HepG2 (cell line): Measurements from ENCODE around the gene PLET1. TPM values are rescaled to one million over a fixed set of nuclear protein-coding genes. Genes with fewer than 3 reads are reported as not detected.

Experiments used
- ATF5 ChIP-seq: sonication (generic); formaldehyde crosslinking; IDR thresholded peaks from 2 replicates; pipeline ENCODE4 v1.4.0; 2020; ENCODE audit warnings: mild to moderate bottlenecking, low read depth, missing genetic modification reagents
- ATF7-NPFF ChIP-seq: sonication (generic); formaldehyde crosslinking; IDR thresholded peaks from 2 replicates; pipeline ENCODE4 v1.8.1; 2023; ENCODE audit warnings: mild to moderate bottlenecking, low read depth, missing genetic modification reagents, moderate library complexity
- CAMTA2 ChIP-seq: sonication (generic); formaldehyde crosslinking; IDR thresholded peaks from 2 replicates; pipeline ENCODE4 v1.4.0; 2020; ENCODE audit warnings: mild to moderate bottlenecking, missing genetic modification reagents, borderline replicate concordance
- DMAP1 ChIP-seq: IDR thresholded peaks from 2 replicates; pipeline ENCODE4 v1.6.1; 2016
- FOXK1 ChIP-seq: sonication (generic); formaldehyde crosslinking; IDR thresholded peaks from 2 replicates; pipeline ENCODE4 v1.4.0; 2020; ENCODE audit warnings: low read depth, missing genetic modification reagents, borderline replicate concordance
- FOXO1 ChIP-seq: sonication (generic); formaldehyde crosslinking; IDR thresholded peaks from 2 replicates; pipeline ENCODE4 v1.4.0; 2020; ENCODE audit warnings: missing genetic modification reagents
- GZF1 ChIP-seq: sonication (generic); formaldehyde crosslinking; IDR thresholded peaks from 2 replicates; pipeline ENCODE4 v1.5.1; 2020; ENCODE audit warnings: mild to moderate bottlenecking, missing genetic modification reagents
- ISL2 ChIP-seq: sonication (generic); formaldehyde crosslinking; IDR thresholded peaks from 2 replicates; pipeline ENCODE4 v1.5.0; 2020; ENCODE audit warnings: missing genetic modification reagents
- KDM1A ChIP-seq: IDR thresholded peaks from 2 replicates; pipeline ENCODE4 v1.6.1; 2016; ENCODE audit warnings: missing compliant biosample characterization
- LCORL ChIP-seq, 2 experiments: fragments of 450-650 bp in 1 of 2; sonication (generic) in 1 of 2; formaldehyde crosslinking in 1 of 2; IDR thresholded peaks; 2 replicates each; pipeline versions ENCODE4 v1.5.0 to v1.6.1; 2017 to 2020; ENCODE audit warnings: antibody characterized with exemption in 1 of 2, missing genetic modification reagents in 1 of 2
- MYC ChIP-seq: sonication (generic); formaldehyde crosslinking; IDR thresholded peaks from 2 replicates; pipeline ENCODE4 v1.9.0; 2021; ENCODE audit warnings: missing genetic modification reagents, borderline replicate concordance
- NR2F6 ChIP-seq, 2 experiments: IDR thresholded peaks; 2 replicates each; pipeline ENCODE4 v1.6.1; 2016; ENCODE audit warnings: antibody characterized with exemption in 1 of 2, mild to moderate bottlenecking in 1 of 2
- PITX1 ChIP-seq: sonication (generic); formaldehyde crosslinking; IDR thresholded peaks from 2 replicates; pipeline ENCODE4 v1.5.1; 2020; ENCODE audit warnings: mild to moderate bottlenecking, missing genetic modification reagents
- SNAPC2 ChIP-seq: sonication (generic); formaldehyde crosslinking; IDR thresholded peaks from 2 replicates; pipeline ENCODE4 v1.8.1; 2022; ENCODE audit warnings: mild to moderate bottlenecking, missing genetic modification reagents
- TBX2 ChIP-seq: sonication (generic); formaldehyde crosslinking; IDR thresholded peaks from 2 replicates; pipeline ENCODE4 v1.5.0; 2020; ENCODE audit warnings: missing genetic modification reagents, mild to moderate bottlenecking, borderline replicate concordance
- TCF12 ChIP-seq, 2 experiments: fragments of 450-650 bp in 1 of 2; sonication (generic) in 1 of 2; formaldehyde crosslinking in 1 of 2; IDR thresholded peaks; 2 replicates each; pipeline versions ENCODE4 v1.6.1 to v1.8.0; 2017 to 2022; ENCODE audit warnings: antibody characterized with exemption in 1 of 2, mild to moderate bottlenecking in 1 of 2, missing genetic modification reagents in 1 of 2, moderate library complexity in 1 of 2
- ZFP37 ChIP-seq: sonication (generic); formaldehyde crosslinking; IDR thresholded peaks from 2 replicates; pipeline ENCODE4 v1.4.0; 2020; ENCODE audit warnings: missing genetic modification reagents, borderline replicate concordance
- ZNF441 ChIP-seq: sonication (generic); formaldehyde crosslinking; IDR thresholded peaks from 2 replicates; pipeline ENCODE4 v1.7.0; 2021; ENCODE audit warnings: missing genetic modification reagents, borderline replicate concordance
- ZNF772 ChIP-seq: sonication (generic); formaldehyde crosslinking; IDR thresholded peaks from 2 replicates; pipeline ENCODE4 v1.5.0; 2020; ENCODE audit warnings: mild to moderate bottlenecking, missing genetic modification reagents
- polyA plus RNA-seq, 8 experiments: library from polyadenylated mRNA; depleted of rRNA in 3 of 8; stranded (reverse) in 7 of 8; unstranded in 1 of 8; fragments of >200 nt; fragmentation: Illumina TruSeq in 4 of 8; extraction: Trizol in 4 of 8; gene quantifications; 2 replicates each; pipeline versions ENCODE4 v1.2.1 to v1.2.3, GENCODE V29; 2011 to 2016; ENCODE audit warnings: low read depth in 4 of 8, missing spikeins in 1 of 8, mixed read lengths in 1 of 8; ENCODE audit not compliant: insufficient read depth in 1 of 8
- total RNA-seq, 5 experiments: library from RNA; depleted of rRNA; stranded (reverse); fragments of >200 nt; fragmentation: Illumina TruSeq; extraction: Trizol; gene quantifications; 2 replicates each; pipeline ENCODE4 v1.2.3, GENCODE V29; 2016; ENCODE audit warnings: low read depth in 1 of 5
- TF ChIP-seq, protein P1 (sequence below): sonication (generic); formaldehyde crosslinking; IDR thresholded peaks from 2 replicates; pipeline ENCODE4 v1.4.0; 2020; ENCODE audit warnings: mild to moderate bottlenecking, missing genetic modification reagents

PLET1 gene
- total and polyA plus RNA-seq, 2 of the 13 experiments (the other 11 are each of a cell fraction or from before 2014, with no cell fraction given), result not detected

DNA sequence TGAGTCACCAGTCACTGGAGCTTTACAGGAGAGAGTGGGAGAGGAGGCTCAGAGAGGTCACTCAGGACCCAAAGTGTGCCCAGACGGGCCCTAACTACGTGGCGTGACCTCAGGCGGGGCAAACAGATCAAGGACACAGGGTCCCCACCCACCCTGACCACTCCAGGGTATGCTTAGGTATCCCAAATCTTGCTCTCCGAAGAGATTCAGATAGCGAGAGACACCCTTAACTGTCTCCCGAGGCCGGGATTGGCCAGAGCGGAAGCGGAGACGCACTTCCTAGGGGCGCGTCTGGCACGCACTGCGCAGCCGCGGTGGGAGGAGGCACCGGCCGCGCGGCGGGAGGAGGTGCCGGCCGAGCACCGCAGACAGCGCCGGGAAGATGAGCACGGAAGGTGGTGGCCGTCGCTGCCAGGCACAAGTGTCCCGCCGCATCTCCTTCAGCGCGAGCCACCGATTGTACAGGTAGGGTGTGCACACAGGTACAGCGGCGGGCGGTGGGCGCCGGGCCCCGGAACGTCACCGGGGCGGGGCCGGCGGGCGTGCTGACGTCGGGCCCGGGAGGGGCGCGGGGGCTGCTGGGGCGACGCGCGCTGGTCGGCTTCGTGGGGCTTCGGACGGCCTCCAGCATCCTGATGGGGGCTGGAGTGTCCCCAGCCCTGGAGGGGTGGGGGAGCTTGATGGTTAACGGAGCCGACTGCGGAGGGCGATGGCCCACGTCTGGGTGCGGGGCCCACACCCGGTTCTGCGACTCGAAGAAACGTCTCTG, 34.4 kb downstream of the PLET1 start, which contains the start of gene PTS (continued):
- TF ChIP-seq SNAPC2 (no peak), GZF1 (CRISPR knock-in tag) (no peak), LCORL (IDR thresholded peaks at IDR 0.05) (no peak), LCORL (CRISPR knock-in tag; IDR thresholded peaks at IDR 0.05) (peak; percentile 45; the same call in 1 of the 2 replicates), ZFP37 (CRISPR knock-in tag) (0 out of 2 replicates have a peak, but pooled peaks have one; percentile 23), DMAP1 (CRISPR knock-in tag) (peak; percentile 88; the same call in 1 of the 2 replicates), ISL2 (CRISPR knock-in tag) (0 out of 2 replicates have a peak, but pooled peaks have one; percentile 10), MYC (peak; percentile 82; the same call in 1 of the 2 replicates), PITX1 (CRISPR knock-in tag) (no peak), ATF5 (0 out of 2 replicates have a peak, but pooled peaks have one; percentile 81), CAMTA2 (CRISPR knock-in tag) (peak; percentile 52; the same call in 1 of the 2 replicates), ZNF441 (CRISPR knock-in tag) (no peak; the same call in none of the 2 replicates), FOXO1 (CRISPR knock-in tag) (peak; percentile 32; the same call in 1 of the 2 replicates), KDM1A (0 out of 2 replicates have a peak, but pooled peaks have one; percentile 8), NR2F6 (IDR thresholded peaks at IDR 0.05) (no peak), NR2F6 (CRISPR knock-in tag; IDR thresholded peaks at IDR 0.05) (no peak), ATF7-NPFF (CRISPR knock-in tag) (peak; percentile 29; the same call in 1 of the 2 replicates), FOXK1 (CRISPR knock-in tag) (peak; percentile 68; the same call in 1 of the 2 replicates), TBX2 (CRISPR knock-in tag) (peak; percentile 62; the same call in 1 of the 2 replicates), TCF12 (IDR thresholded peaks at IDR 0.05) (no peak), TCF12 (CRISPR knock-in tag; IDR thresholded peaks at IDR 0.05) (peak; percentile 73; the same call in 1 of the 2 replicates), ZNF772 (CRISPR knock-in tag) (peak; percentile 64; the same call in 1 of the 2 replicates)
- TF ChIP-seq, protein P1, sequence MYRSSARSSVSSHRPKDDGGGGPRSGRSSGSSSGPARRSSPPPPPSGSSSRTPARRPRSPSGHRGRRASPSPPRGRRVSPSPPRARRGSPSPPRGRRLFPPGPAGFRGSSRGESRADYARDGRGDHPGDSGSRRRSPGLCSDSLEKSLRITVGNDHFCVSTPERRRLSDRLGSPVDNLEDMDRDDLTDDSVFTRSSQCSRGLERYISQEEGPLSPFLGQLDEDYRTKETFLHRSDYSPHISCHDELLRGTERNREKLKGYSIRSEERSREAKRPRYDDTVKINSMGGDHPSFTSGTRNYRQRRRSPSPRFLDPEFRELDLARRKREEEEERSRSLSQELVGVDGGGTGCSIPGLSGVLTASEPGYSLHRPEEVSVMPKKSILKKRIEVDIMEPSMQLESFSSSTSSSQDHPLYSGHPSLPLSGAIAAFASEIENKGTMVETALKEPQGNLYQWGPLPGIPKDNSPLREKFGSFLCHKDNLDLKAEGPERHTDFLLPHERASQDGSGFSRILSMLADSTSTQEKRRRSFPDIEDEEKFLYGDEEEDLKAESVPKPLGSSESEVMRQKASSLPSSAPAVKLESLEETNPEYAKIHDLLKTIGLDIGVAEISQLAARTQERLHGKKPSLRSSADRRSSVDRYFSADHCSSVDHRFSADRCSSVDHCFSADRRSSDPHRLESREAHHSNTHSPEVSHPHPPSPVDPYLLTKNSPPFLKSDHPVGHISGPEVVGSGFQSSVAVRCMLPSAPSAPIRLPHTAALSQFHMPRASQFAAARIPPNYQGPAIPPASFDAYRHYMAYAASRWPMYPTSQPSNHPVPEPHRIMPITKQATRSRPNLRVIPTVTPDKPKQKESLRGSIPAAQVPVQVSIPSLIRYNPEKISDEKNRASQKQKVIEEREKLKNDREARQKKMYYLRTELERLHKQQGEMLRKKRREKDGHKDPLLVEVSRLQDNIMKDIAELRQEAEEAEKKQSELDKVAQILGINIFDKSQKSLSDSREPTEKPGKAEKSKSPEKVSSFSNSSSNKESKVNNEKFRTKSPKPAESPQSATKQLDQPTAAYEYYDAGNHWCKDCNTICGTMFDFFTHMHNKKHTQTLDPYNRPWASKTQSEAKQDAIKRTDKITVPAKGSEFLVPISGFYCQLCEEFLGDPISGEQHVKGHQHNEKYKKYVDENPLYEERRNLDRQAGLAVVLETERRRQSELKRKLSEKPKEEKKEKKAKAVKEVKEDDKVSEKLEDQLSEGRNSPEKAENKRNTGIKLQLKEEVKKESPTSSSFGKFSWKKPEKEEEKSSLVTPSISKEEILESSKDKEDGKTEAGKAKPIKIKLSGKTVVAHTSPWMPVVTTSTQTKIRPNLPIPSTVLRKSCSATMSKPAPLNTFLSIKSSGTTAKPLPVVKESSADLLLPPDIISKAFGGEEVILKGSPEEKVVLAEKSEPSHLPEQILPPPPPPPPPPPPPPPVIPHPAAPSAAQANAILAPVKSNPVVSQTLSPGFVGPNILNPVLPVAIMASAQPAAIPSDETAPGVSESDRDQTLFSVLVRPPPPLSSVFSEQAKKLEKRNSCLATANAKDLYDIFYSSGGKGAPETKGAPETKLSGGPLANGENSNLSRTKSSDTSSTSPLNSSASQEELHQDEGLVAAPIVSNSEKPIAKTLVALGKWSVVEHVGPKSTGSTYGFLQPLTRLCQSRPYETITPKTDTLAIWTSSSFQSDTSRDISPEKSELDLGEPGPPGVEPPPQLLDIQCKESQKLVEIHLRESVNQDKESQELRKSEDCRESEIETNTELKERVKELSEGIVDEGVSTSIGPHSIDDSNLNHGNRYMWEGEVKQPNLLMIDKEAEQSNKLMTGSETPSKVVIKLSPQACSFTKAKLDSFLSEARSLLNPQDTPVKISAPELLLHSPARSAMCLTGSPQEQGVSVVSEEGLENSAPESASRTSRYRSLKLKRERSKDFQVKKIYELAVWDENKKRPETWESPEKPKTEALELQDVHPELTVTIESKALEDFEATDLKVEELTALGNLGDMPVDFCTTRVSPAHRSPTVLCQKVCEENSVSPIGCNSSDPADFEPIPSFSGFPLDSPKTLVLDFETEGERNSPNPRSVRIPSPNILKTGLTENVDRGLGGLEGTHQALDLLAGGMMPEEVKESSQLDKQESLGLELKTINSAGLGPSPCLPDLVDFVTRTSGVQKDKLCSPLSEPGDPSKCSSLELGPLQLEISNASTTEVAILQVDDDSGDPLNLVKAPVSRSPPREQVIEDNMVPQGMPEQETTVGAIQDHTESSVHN (CRISPR knock-in tag), result no peak
